ENCODE results near the gene CCDC71.

GRCh38 chr3:49119036-49119435, 47.1 kb downstream of the CCDC71 start:
- TF ChIP-seq REST (IDR thresholded peaks at IDR 0.05; ENCODE audit: insufficient read depth in 1 of 2, low read depth in 2 of 2, low read length in 2 of 2), result no peak
- no peak for TF ChIP-seq POLR2AphosphoS5 (IDR thresholded peaks at IDR 0.05; ENCODE audit: low read depth, low read length)
- no peak for TF ChIP-seq SIN3A (IDR thresholded peaks at IDR 0.05; ENCODE audit: borderline replicate concordance, insufficient read depth, low read length)
- no peak for TF ChIP-seq TAF1 (IDR thresholded peaks at IDR 0.05; ENCODE audit: borderline replicate concordance, insufficient read depth, low read length)
- TF ChIP-seq FOXP2 (optimal IDR thresholded peaks at IDR 0.05; ENCODE audit: borderline replicate concordance, extremely low read depth, extremely low read length, insufficient read depth), result no peak

Data from PFSK-1 (cell line).